Measurements from ENCODE around the gene TFAP2D. TPM values are rescaled to one million over a fixed set of nuclear protein-coding genes. Genes with fewer than 3 reads are reported as not detected.

The TFAP2D gene
- total RNA-seq, 1 donor from 2014 or later = not detected

- DNase-seq (ENCODE audit: extremely low read depth, low read depth, low spot score) = no peak
Measured at GRCh38 chr6:50718566-50718965, 5.2 kb downstream of the TFAP2D start.

- no peak for DNase-seq (ENCODE audit: extremely low read depth, low read depth, low spot score)
Measured at GRCh38 chr6:50720623-50721022, 7.3 kb downstream of the TFAP2D start.

- no peak for DNase-seq (ENCODE audit: extremely low read depth, low read depth, low spot score)
Measured at GRCh38 chr6:50721978-50722377, 8.7 kb downstream of the TFAP2D start.

GRCh38 chr6:50722829-50723554 is 9.7 kb downstream of the TFAP2D start:
- no peak for DNase-seq (ENCODE audit: extremely low read depth, low read depth, low spot score)

GRCh38 chr6:50724381-50725124 is 11.2 kb downstream of the TFAP2D start:
- no peak for DNase-seq (ENCODE audit: extremely low read depth, low read depth, low spot score)

GRCh38 chr6:50734488-50734887 is 21.2 kb downstream of the TFAP2D start:
- no peak for DNase-seq (ENCODE audit: extremely low read depth, low read depth, low spot score)

GRCh38 chr6:50742161-50742560 is 28.8 kb downstream of the TFAP2D start:
- DNase-seq (ENCODE audit: extremely low read depth, low read depth, low spot score) = no peak

GRCh38 chr6:50744976-50745375 is 31.6 kb downstream of the TFAP2D start:
- DNase-seq (ENCODE audit: extremely low read depth, low read depth, low spot score) = no peak

GRCh38 chr6:50762798-50763197 is 49.5 kb downstream of the TFAP2D start:
- DNase-seq (ENCODE audit: extremely low read depth, low read depth, low spot score) = no peak

- no peak for DNase-seq (ENCODE audit: extremely low read depth, low read depth, low spot score)
Measured at GRCh38 chr6:50778696-50779095, 65.4 kb downstream of the TFAP2D start.

GRCh38 chr6:50780382-50780781 is 67.1 kb downstream of the TFAP2D start:
- no peak for DNase-seq (ENCODE audit: extremely low read depth, low read depth, low spot score)

- no peak for DNase-seq (ENCODE audit: extremely low read depth, low read depth, low spot score)
Measured at GRCh38 chr6:50785921-50786320, 72.6 kb downstream of the TFAP2D start.

GRCh38 chr6:50791900-50792508 is 78.7 kb downstream of the TFAP2D start:
- DNase-seq (ENCODE audit: extremely low read depth, low read depth, low spot score) = peak; percentile 10

GRCh38 chr6:50792771-50793170 is 79.4 kb downstream of the TFAP2D start:
- no peak for DNase-seq (ENCODE audit: extremely low read depth, low read depth, low spot score)

GRCh38 chr6:50795574-50795973 is 82.2 kb downstream of the TFAP2D start:
- DNase-seq (ENCODE audit: extremely low read depth, low read depth, low spot score) = no peak

- no peak for DNase-seq (ENCODE audit: extremely low read depth, low read depth, low spot score)
Measured at GRCh38 chr6:50804283-50804682, 91.0 kb downstream of the TFAP2D start.

- no peak for DNase-seq (ENCODE audit: extremely low read depth, low read depth, low spot score)
Measured at GRCh38 chr6:50807035-50807434, 93.7 kb downstream of the TFAP2D start.

GRCh38 chr6:50815436-50816114 is 102.2 kb downstream of the TFAP2D start:
- DNase-seq (ENCODE audit: extremely low read depth, low read depth, low spot score) = peak; percentile 4

- DNase-seq (ENCODE audit: extremely low read depth, low read depth, low spot score) = peak; percentile 65
Measured at GRCh38 chr6:50816115-50816675, 102.9 kb downstream of the TFAP2D start.

GRCh38 chr6:50816947-50817645 is 103.8 kb downstream of the TFAP2D start:
- DNase-seq (ENCODE audit: extremely low read depth, low read depth, low spot score) = no peak

GRCh38 chr6:50817646-50817950 is 104.3 kb downstream of the TFAP2D start:
- DNase-seq (ENCODE audit: extremely low read depth, low read depth, low spot score) = no peak

Measured in glomerular endothelial cell (primary cell).